ENCODE results near the gene RALGDS. TPM values are rescaled to one million over a fixed set of nuclear protein-coding genes. Genes with fewer than 3 reads are reported as not detected.

RALGDS gene
- total and polyA plus RNA-seq, 9 of the 15 experiments (the other 6 are each of a cell fraction or from before 2014, with no cell fraction given): 0.75 to 43.3 (median 27.1) TPM

- peak; percentile 37 for TF ChIP-seq DACH1 (IDR thresholded peaks at IDR 0.05; ENCODE audit: partially characterized antibody)
- TF ChIP-seq, protein P1, sequence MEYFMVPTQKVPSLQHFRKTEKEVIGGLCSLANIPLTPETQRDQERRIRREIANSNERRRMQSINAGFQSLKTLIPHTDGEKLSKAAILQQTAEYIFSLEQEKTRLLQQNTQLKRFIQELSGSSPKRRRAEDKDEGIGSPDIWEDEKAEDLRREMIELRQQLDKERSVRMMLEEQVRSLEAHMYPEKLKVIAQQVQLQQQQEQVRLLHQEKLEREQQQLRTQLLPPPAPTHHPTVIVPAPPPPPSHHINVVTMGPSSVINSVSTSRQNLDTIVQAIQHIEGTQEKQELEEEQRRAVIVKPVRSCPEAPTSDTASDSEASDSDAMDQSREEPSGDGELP (CRISPR knock-in tag; IDR thresholded peaks at IDR 0.05; ENCODE audit: borderline replicate concordance): peak; percentile 96
- 0 out of 2 replicates have a peak, but pooled peaks have one; percentile 4 for TF ChIP-seq XRCC5 (IDR thresholded peaks at IDR 0.05; ENCODE audit: low read depth, low read length)
- TF ChIP-seq GABPA (tag; conservative IDR thresholded peaks at IDR 0.05; ENCODE audit: low read depth): peak; percentile 84
- TF ChIP-seq, protein P2, sequence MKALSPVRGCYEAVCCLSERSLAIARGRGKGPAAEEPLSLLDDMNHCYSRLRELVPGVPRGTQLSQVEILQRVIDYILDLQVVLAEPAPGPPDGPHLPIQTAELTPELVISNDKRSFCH (CRISPR knock-in tag; IDR thresholded peaks at IDR 0.05): no peak
- TF ChIP-seq, protein P2 (tag; IDR thresholded peaks at IDR 0.05): peak; percentile 19; the same call in 1 of the 2 replicates
- TF ChIP-seq, protein P3, sequence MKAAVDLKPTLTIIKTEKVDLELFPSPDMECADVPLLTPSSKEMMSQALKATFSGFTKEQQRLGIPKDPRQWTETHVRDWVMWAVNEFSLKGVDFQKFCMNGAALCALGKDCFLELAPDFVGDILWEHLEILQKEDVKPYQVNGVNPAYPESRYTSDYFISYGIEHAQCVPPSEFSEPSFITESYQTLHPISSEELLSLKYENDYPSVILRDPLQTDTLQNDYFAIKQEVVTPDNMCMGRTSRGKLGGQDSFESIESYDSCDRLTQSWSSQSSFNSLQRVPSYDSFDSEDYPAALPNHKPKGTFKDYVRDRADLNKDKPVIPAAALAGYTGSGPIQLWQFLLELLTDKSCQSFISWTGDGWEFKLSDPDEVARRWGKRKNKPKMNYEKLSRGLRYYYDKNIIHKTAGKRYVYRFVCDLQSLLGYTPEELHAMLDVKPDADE (conservative IDR thresholded peaks at IDR 0.05; ENCODE audit: control insufficient read depth, low read depth, low read length): peak; percentile 93
- no peak for TF ChIP-seq HES1 (IDR thresholded peaks at IDR 0.05; ENCODE audit: low read depth)
- TF ChIP-seq L3MBTL2 (IDR thresholded peaks at IDR 0.05): peak; percentile 93
- peak; percentile 100 for TF ChIP-seq ETV5 (CRISPR knock-in tag; IDR thresholded peaks at IDR 0.05; ENCODE audit: low read depth)
- no peak for TF ChIP-seq ZNF609 (CRISPR knock-in tag; IDR thresholded peaks at IDR 0.05; ENCODE audit: borderline replicate concordance)
- TF ChIP-seq ELF1 (tag; IDR thresholded peaks at IDR 0.05): peak; percentile 56
- TF ChIP-seq KDM5B (IDR thresholded peaks at IDR 0.05; ENCODE audit: insufficient replicate concordance, low read depth, low read length): no peak
- 0 out of 2 replicates have a peak, but pooled peaks have one; percentile 89 for TF ChIP-seq ZC3H4 (CRISPR knock-in tag; IDR thresholded peaks at IDR 0.05; ENCODE audit: borderline replicate concordance)
- TF ChIP-seq MTA3 (IDR thresholded peaks at IDR 0.05; ENCODE audit: borderline replicate concordance): 0 out of 2 replicates have a peak, but pooled peaks have one; percentile 71
- peak; percentile 66 for TF ChIP-seq TCF3 (CRISPR knock-in tag; IDR thresholded peaks at IDR 0.05)
- TF ChIP-seq ZFP30 (CRISPR knock-in tag; IDR thresholded peaks at IDR 0.05; ENCODE audit: borderline replicate concordance): no peak
- peak; percentile 71; the same call in 1 of the 2 replicates for TF ChIP-seq KAT7 (CRISPR knock-in tag; IDR thresholded peaks at IDR 0.05; ENCODE audit: borderline replicate concordance)
- TF ChIP-seq GATA2 (CRISPR knock-in tag; IDR thresholded peaks at IDR 0.05): peak; percentile 43; the same call in 1 of the 2 replicates
These were observed 12.8 kb upstream of the RALGDS start (continued) for GRCh38 chr9:133133681-133134387.
